ENCODE measurements around the gene ASRGL1. TPM values are rescaled to one million over a fixed set of nuclear protein-coding genes. Genes with fewer than 3 reads are reported as not detected.

The ASRGL1 gene
- polyA plus RNA-seq, 1 of the 3 experiments (the other 2 are of a cell fraction): 4.3 TPM

DNA sequence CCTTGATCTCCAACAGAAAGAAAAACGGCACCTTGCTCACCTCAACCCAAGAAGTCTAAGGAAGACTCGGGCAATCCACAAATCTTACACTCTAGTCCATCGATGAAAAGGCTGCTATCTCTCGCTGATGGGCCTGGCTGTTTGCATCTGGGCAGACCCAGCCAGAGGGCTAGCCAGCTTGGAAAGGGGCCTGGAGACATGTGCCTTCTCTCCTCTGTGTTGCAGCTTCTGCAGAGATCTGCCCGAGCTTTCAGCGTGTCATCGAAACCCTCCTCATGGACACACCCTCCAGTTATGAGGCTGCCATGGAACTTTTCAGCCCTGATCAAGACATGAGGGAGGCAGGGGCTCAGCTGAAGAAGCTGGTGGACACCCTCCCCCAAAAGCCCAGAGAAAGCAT lies 84.7 kb downstream of the ASRGL1 start:
- H3K9ac ChIP-seq: no peak overlapping the region
- H3K36me3 ChIP-seq (replicated peaks in 1 of 2; ENCODE audit: control insufficient read depth in 1 of 2, insufficient read depth in 2 of 2, low read length in 1 of 2): no peaks in the 10 kb centered on the region
- TF ChIP-seq GATA2 (CRISPR knock-in tag; IDR thresholded peaks at IDR 0.05) (no peak), MEF2A (IDR thresholded peaks at IDR 0.05; ENCODE audit: borderline replicate concordance, low read depth) (no peak), FOXM1 (IDR thresholded peaks at IDR 0.05; ENCODE audit: low read depth) (no peak), REST (IDR thresholded peaks at IDR 0.05; ENCODE audit: low read depth, low read length) (no peak), SMC3 (IDR thresholded peaks at IDR 0.05; ENCODE audit: low read depth, low read length) (no peak), FOXJ3 (CRISPR knock-in tag; IDR thresholded peaks at IDR 0.05) (no peak), RCOR1 (IDR thresholded peaks at IDR 0.05; ENCODE audit: low read length) (no peak), EZH2phosphoT487 (IDR thresholded peaks at IDR 0.05; ENCODE audit: borderline replicate concordance, low read depth) (no peak), YY1 (IDR thresholded peaks at IDR 0.05; ENCODE audit: low read depth) (no peak), CTCF (IDR thresholded peaks at IDR 0.05) (no peak), FOSL2 (IDR thresholded peaks at IDR 0.05; ENCODE audit: borderline replicate concordance, low read depth) (no peak), POLR2AphosphoS5 (IDR thresholded peaks at IDR 0.05; ENCODE audit: low read depth, low read length) (no peak), CHD2 (IDR thresholded peaks at IDR 0.05; ENCODE audit: low read length, partially characterized antibody) (no peak)
- TF ChIP-seq, protein P1, sequence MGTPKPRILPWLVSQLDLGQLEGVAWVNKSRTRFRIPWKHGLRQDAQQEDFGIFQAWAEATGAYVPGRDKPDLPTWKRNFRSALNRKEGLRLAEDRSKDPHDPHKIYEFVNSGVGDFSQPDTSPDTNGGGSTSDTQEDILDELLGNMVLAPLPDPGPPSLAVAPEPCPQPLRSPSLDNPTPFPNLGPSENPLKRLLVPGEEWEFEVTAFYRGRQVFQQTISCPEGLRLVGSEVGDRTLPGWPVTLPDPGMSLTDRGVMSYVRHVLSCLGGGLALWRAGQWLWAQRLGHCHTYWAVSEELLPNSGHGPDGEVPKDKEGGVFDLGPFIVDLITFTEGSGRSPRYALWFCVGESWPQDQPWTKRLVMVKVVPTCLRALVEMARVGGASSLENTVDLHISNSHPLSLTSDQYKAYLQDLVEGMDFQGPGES (IDR thresholded peaks at IDR 0.05; ENCODE audit: low read depth, low read length): no peak
- TF ChIP-seq, protein P2, sequence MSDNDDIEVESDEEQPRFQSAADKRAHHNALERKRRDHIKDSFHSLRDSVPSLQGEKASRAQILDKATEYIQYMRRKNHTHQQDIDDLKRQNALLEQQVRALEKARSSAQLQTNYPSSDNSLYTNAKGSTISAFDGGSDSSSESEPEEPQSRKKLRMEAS (IDR thresholded peaks at IDR 0.05; ENCODE audit: low read depth): no peak
- no peaks in the 10 kb centered on the region for H3K27me3 ChIP-seq (ENCODE audit: insufficient read depth)
- CTCF ChIA-PET: interaction anchor here (1.5 to 9.6 kb wide), 4 partner anchors 23 to 167 kb away, joined by 3 to 183 read pairs (median 23); no protein-coding TSS in a partner anchor
- 95% methylated on average over 4 of the region's 7 CpGs for WGBS (ENCODE audit: low lambda C conversion rate)
- H3K4me3 ChIP-seq (ENCODE audit: low read depth in 2 of 2, low read length in 1 of 2): no peak overlapping the region
- POLR2A ChIA-PET: interaction anchor here (1.1 kb wide), 1 partner anchor 152 kb away, joined by 3 read pairs; the partner anchor contains the start of gene EEF1G
- no peak overlapping the region for H2AFZ ChIP-seq (ENCODE audit: low read depth)
- no peaks in the 10 kb centered on the region for H3K9me2 ChIP-seq
- no peaks in the 10 kb centered on the region for H4K20me1 ChIP-seq (ENCODE audit: insufficient read depth)
- DNase-seq: no peak
- no peak overlapping the region for H3K27ac ChIP-seq (ENCODE audit: low read depth in 2 of 2, low read length in 1 of 2)
- H3K9me3 ChIP-seq: no peaks in the 10 kb centered on the region
- H3K79me2 ChIP-seq (ENCODE audit: insufficient read depth): no peaks in the 10 kb centered on the region
- no peak overlapping the region for H3K4me2 ChIP-seq
- peaks cover 6% of the 10 kb centered on the region for H3F3A ChIP-seq (replicated peaks; ENCODE audit: insufficient read depth)
- H3K4me1 ChIP-seq (ENCODE audit: control insufficient read depth in 1 of 2, insufficient read depth in 2 of 2, low read depth in 1 of 2, low read length in 1 of 2): peaks cover 4 to 12% of the 10 kb centered on the region in 2 experiments; a peak in 3 of 4 replicates
